ENCODE data around the gene SLC17A4. TPM values are rescaled to one million over a fixed set of nuclear protein-coding genes. Genes with fewer than 3 reads are reported as not detected.

The SLC17A4 gene
- polyA plus RNA-seq, 2 of the 4 experiments (the other 2 are of a cell fraction) = 0.04 to 0.05 TPM

- ChIA-PET CTCF (interaction anchor here (0.7 to 1.9 kb wide), 2 partner anchors 9 to 98 kb away, joined by 3 to 4 read pairs; no protein-coding TSS in a partner anchor), POLR2A (no interaction called here)
- Histone ChIP-seq H3K4me2 (no peak overlapping the region), H3K4me3 (no peak overlapping the region), H3K9me3 (no peaks in the 10 kb centered on the region), H3K27ac (no peak overlapping the region), H3K4me1 (no peaks in the 10 kb centered on the region)
- ATAC-seq = no peak
- DNase-seq (ENCODE audit: low read depth in 1 of 2, low spot score in 1 of 2) = no peak
- TF ChIP-seq ZNF302 (CRISPR knock-in tag; IDR thresholded peaks at IDR 0.05) (no peak), PHF8 (IDR thresholded peaks at IDR 0.05; ENCODE audit: borderline replicate concordance, low read depth) (no peak), BHLHE40 (IDR thresholded peaks at IDR 0.05; ENCODE audit: low read depth, low read length) (no peak), GATA3 (IDR thresholded peaks at IDR 0.05; ENCODE audit: borderline replicate concordance) (no peak), CBX2 (IDR thresholded peaks at IDR 0.05; ENCODE audit: borderline replicate concordance, low read depth) (no peak), RARB (CRISPR knock-in tag; IDR thresholded peaks at IDR 0.05) (no peak), RFX5 (IDR thresholded peaks at IDR 0.05) (no peak), SMC3 (IDR thresholded peaks at IDR 0.05) (no peak), CBX8 (IDR thresholded peaks at IDR 0.05) (no peak), MAFK (IDR thresholded peaks at IDR 0.05; ENCODE audit: partially characterized antibody) (no peak), HES2 (IDR thresholded peaks at IDR 0.05) (no peak), KDM5A (IDR thresholded peaks at IDR 0.05) (no peak), ESRRA (IDR thresholded peaks at IDR 0.05; ENCODE audit: borderline replicate concordance, low read length) (no peak), FOSB (CRISPR knock-in tag; IDR thresholded peaks at IDR 0.05) (no peak), EHMT2 (IDR thresholded peaks at IDR 0.05; ENCODE audit: low read depth) (no peak)
- TF ChIP-seq, protein P1, sequence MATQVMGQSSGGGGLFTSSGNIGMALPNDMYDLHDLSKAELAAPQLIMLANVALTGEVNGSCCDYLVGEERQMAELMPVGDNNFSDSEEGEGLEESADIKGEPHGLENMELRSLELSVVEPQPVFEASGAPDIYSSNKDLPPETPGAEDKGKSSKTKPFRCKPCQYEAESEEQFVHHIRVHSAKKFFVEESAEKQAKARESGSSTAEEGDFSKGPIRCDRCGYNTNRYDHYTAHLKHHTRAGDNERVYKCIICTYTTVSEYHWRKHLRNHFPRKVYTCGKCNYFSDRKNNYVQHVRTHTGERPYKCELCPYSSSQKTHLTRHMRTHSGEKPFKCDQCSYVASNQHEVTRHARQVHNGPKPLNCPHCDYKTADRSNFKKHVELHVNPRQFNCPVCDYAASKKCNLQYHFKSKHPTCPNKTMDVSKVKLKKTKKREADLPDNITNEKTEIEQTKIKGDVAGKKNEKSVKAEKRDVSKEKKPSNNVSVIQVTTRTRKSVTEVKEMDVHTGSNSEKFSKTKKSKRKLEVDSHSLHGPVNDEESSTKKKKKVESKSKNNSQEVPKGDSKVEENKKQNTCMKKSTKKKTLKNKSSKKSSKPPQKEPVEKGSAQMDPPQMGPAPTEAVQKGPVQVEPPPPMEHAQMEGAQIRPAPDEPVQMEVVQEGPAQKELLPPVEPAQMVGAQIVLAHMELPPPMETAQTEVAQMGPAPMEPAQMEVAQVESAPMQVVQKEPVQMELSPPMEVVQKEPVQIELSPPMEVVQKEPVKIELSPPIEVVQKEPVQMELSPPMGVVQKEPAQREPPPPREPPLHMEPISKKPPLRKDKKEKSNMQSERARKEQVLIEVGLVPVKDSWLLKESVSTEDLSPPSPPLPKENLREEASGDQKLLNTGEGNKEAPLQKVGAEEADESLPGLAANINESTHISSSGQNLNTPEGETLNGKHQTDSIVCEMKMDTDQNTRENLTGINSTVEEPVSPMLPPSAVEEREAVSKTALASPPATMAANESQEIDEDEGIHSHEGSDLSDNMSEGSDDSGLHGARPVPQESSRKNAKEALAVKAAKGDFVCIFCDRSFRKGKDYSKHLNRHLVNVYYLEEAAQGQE (IDR thresholded peaks at IDR 0.05) = no peak
- TF ChIP-seq, protein P2, sequence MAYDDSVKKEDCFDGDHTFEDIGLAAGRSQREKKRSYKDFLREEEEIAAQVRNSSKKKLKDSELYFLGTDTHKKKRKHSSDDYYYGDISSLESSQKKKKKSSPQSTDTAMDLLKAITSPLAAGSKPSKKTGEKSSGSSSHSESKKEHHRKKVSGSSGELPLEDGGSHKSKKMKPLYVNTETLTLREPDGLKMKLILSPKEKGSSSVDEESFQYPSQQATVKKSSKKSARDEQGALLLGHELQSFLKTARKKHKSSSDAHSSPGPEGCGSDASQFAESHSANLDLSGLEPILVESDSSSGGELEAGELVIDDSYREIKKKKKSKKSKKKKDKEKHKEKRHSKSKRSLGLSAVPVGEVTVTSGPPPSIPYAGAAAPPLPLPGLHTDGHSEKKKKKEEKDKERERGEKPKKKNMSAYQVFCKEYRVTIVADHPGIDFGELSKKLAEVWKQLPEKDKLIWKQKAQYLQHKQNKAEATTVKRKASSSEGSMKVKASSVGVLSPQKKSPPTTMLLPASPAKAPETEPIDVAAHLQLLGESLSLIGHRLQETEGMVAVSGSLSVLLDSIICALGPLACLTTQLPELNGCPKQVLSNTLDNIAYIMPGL (CRISPR knock-in tag; IDR thresholded peaks at IDR 0.05; ENCODE audit: borderline replicate concordance) = no peak
- TF ChIP-seq, protein P3, sequence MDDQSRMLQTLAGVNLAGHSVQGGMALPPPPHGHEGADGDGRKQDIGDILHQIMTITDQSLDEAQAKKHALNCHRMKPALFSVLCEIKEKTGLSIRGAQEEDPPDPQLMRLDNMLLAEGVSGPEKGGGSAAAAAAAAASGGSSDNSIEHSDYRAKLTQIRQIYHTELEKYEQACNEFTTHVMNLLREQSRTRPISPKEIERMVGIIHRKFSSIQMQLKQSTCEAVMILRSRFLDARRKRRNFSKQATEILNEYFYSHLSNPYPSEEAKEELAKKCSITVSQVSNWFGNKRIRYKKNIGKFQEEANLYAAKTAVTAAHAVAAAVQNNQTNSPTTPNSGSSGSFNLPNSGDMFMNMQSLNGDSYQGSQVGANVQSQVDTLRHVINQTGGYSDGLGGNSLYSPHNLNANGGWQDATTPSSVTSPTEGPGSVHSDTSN (IDR thresholded peaks at IDR 0.05) = no peak
- WGBS (ENCODE audit: missing lambda C conversion rate) = 89% methylated on average over 4 of the region's 4 CpGs
- FAIRE-seq = no peak
Observed at GRCh38 chr6:25715794-25716193, 38.7 kb upstream of the SLC17A4 start.

DNA sequence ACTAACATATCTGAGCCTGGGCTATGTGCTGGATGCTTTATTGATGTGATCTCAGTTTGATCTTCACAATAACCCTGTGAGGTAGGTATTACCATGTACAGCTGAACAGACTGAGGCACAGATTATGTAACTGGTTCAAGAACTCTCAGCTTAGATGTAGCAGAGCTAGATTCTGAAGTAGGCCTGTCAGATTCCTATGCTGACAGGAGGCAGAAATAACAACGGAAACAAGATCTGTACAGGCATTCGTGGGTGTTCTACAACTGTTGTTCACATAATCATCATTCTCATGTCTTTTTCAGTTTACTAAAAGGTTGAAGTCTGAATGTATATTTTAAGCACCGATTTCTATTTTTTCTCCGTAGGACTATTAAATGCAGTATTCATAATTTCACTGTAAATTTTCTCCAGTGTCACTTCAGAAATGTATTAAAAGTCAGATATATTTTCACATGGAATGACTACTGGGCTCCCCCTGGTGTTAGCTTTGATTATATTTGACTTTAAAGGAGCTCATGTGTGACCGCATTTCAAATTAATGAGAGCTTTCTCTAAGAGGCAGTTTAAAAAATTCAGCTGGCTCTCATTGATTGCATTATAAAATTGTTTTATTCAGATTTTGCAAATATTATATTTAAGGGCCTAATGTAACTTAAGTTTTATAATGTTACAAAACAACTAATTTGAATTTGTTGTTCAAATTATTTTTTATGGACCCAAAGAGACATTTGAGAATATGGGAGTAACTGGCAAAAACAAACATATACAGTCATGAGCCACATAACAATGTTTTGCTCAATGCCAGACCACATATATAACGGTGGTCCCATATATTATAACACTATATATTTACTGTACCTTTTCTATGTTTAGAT lies 36.4 kb upstream of the SLC17A4 start:
- 35% methylated on average over 6 of the region's 6 CpGs for WGBS (ENCODE audit: missing lambda C conversion rate)
- no peak overlapping the region for H3K27ac ChIP-seq
- CTCF ChIA-PET = interaction anchor here (0.6 to 3.2 kb wide), 14 partner anchors 9 to 785 kb away, joined by 3 to 15 read pairs (median 4); a partner anchor contains a TSS
- no peak overlapping the region for H3K4me2 ChIP-seq
- H3K9me3 ChIP-seq = no peaks in the 10 kb centered on the region
- ATAC-seq (0 out of 6 replicates have a peak, but pooled peaks of 1 of the 2 experiments have one; percentile 45), FAIRE-seq (no peak), DNase-seq (ENCODE audit: low read depth in 1 of 2, low spot score in 1 of 2) (peak; percentile 13 to 19)
- no peak overlapping the region for H3K4me3 ChIP-seq
- TF ChIP-seq FOSB (CRISPR knock-in tag; IDR thresholded peaks at IDR 0.05) (no peak), SMC3 (IDR thresholded peaks at IDR 0.05) (peak; percentile 76), CTCF (IDR thresholded peaks at IDR 0.05) (peak; percentile 70), ELK1 (IDR thresholded peaks at IDR 0.05; ENCODE audit: low read depth, low read length) (no peak), RAD21 (conservative IDR thresholded peaks at IDR 0.05 in 1 of 2, IDR thresholded peaks at IDR 0.05 in 1 of 2) (peak; percentile 61 to 71), ZFP36 (IDR thresholded peaks at IDR 0.05; ENCODE audit: borderline replicate concordance, partially characterized antibody) (no peak)
- POLR2A ChIA-PET = interaction anchor here (0.6 kb wide), 1 partner anchor 47 kb away, joined by 3 read pairs; no protein-coding TSS in a partner anchor
- H3K4me1 ChIP-seq = no peaks in the 10 kb centered on the region

Measured in A549 (cell line).